ENCODE data around the gene CCDC82. TPM values are rescaled to one million over a fixed set of nuclear protein-coding genes. Genes with fewer than 3 reads are reported as not detected.
A peak's percentile ranks its signal among the peaks of the same experiment; 100 is the strongest.

CCDC82 gene
- total RNA-seq, 8 experiments from 2014 or later = 11.3 to 59.3 (median 36.7) TPM

DNA sequence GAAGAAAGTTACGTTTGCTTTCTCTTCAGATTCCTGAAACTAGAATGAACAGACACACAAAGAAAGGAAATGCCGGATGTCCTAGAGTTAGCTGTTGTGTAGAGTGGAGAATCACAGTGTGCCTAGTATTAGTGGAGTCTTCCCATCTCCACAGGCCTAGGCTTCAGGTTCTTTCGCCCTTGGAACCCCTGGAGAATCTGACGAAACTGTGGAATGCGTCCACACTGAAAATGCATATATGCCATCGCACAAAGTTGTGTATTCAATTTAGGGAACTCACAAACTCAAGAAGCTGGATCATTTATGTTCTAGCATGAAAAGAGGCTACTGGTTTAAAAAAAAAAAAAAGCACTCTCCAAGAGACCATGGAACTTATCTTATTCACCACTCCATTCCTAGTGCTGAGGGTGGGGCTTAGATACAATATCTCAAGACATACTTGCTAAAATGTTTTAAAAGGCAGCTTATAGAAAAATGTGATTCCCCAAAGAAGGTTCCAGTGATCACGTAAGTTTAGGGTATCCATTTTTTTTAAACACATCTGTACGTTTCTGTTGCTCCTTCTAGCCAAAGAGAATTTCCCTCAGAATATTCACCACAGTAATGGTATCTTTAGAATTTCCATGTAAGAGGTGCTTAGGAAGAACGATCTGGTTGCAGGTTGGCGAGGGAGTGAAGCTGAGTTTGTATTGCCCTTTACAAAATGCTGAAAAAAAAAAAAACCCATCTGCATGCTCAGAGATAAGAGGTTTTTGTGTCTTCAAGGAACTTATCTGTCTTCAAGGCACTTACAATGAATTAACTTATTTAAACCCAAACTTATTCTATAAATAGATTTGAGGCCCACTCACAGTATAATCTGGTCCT, 66.7 kb downstream of the CCDC82 start:
- Histone ChIP-seq H3K27ac (no peak overlapping the region), H3K4me1 (replicated peaks in 1 of 2) (peaks cover 3 to 4% of the 10 kb centered on the region in 2 donors), H3K4me3 (no peak overlapping the region)
- in situ Hi-C loops (cut with MboI; ENCODE audit: low pct_unique_long_range_greater_than_20kb in 2 of 9, low sequenced_read_pairs in 9 of 9, unreplicated experiment in 9 of 9) = no loop called here
- WGBS, 10 experiments = 85 to 100% (median 93%) methylated on average over 1 to 10 of the region's 10 CpGs
- ATAC-seq (replicated peaks in 6 of 8) = no peak

DNA sequence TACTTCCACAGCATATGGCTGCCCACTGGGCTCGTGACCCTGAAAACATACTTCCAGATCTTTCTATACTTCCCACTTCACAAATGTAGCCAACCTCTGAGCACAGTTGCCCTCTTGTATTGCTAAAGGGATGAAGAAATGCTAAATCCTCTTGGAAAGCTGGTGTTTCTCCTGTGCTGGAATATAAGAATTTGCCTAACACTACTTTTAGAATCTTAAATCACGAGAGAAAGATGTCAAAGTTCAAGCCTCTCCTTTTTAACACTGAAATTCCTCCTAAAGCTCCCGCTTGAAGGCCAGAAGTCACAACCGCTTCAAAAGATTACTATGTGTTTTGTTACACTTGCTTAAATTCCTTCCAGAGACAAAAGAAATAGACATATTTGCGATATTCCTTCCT, 68.6 kb downstream of the CCDC82 start:
- in situ Hi-C loops (cut with MboI; ENCODE audit: low pct_unique_long_range_greater_than_20kb in 2 of 9, low sequenced_read_pairs in 9 of 9, unreplicated experiment in 9 of 9) = no loop called here
- 88 to 100% (median 96%) methylated on average over 1 to 5 of the region's 5 CpGs for WGBS, 10 experiments

GRCh38 chr11:96319898-96320656, 69.6 kb downstream of the CCDC82 start:
- peak in 1 of 8 experiments; percentile 23 for ATAC-seq (replicated peaks in 6 of 8)
- 40 to 100% (median 94%) methylated on average over 1 to 2 of the region's 2 CpGs; no CpG with 5 or more reads in 1 of the 10 experiments for WGBS, 10 experiments
- H3K4me1 ChIP-seq (replicated peaks in 1 of 2) = peaks cover 0 to 3% of the 10 kb centered on the region in 2 donors
- no peak overlapping the region for H3K4me3 ChIP-seq
- in situ Hi-C loops (cut with MboI; ENCODE audit: low pct_unique_long_range_greater_than_20kb in 2 of 9, low sequenced_read_pairs in 9 of 9, unreplicated experiment in 9 of 9) = no loop called here
- no peak overlapping the region for H3K27ac ChIP-seq

More for the DNA sequence above, 68.6 kb downstream of the CCDC82 start:
- H3K4me1 ChIP-seq (replicated peaks in 1 of 2) = peaks cover 0 to 3% of the 10 kb centered on the region in 2 donors
- no peak overlapping the region for H3K4me3 ChIP-seq
- H3K27ac ChIP-seq = no peak overlapping the region
- no peak for ATAC-seq (replicated peaks in 6 of 8)

- H3K4me1 ChIP-seq (replicated peaks in 1 of 2) = peaks cover 0 to 3% of the 10 kb centered on the region in 2 donors
- in situ Hi-C loops (cut with MboI; ENCODE audit: low pct_unique_long_range_greater_than_20kb in 2 of 9, low sequenced_read_pairs in 9 of 9, unreplicated experiment in 9 of 9) = no loop called here
- H3K4me3 ChIP-seq = no peak overlapping the region
- H3K27ac ChIP-seq = no peak overlapping the region
- 20 to 100% (median 95%) methylated on average over 1 to 3 of the region's 3 CpGs; no CpG with 5 or more reads in 3 of the 10 experiments for WGBS, 10 experiments
- no peak for ATAC-seq (replicated peaks in 6 of 8)
These were observed 70.9 kb downstream of the CCDC82 start for GRCh38 chr11:96318850-96319249.

GRCh38 chr11:96318399-96318798, 71.3 kb downstream of the CCDC82 start:
- ATAC-seq (replicated peaks in 6 of 8) = no peak
- Histone ChIP-seq H3K4me3 (no peak overlapping the region), H3K4me1 (replicated peaks in 1 of 2) (peaks cover 0 to 3% of the 10 kb centered on the region in 2 donors), H3K27ac (no peak overlapping the region)
- 40 to 100% (median 88%) methylated on average over 1 of the region's 1 CpG; no CpG with 5 or more reads in 3 of the 10 experiments for WGBS, 10 experiments
- in situ Hi-C loops (cut with MboI; ENCODE audit: low pct_unique_long_range_greater_than_20kb in 2 of 9, low sequenced_read_pairs in 9 of 9, unreplicated experiment in 9 of 9) = no loop called here

- 80 to 100% (median 91%) methylated on average over 1 to 2 of the region's 2 CpGs; no CpG with 5 or more reads in 3 of the 10 experiments for WGBS, 10 experiments
- Histone ChIP-seq H3K4me1 (replicated peaks in 1 of 2) (peaks cover 0 to 3% of the 10 kb centered on the region in 2 donors), H3K27ac (no peak overlapping the region), H3K4me3 (no peak overlapping the region)
- in situ Hi-C loops (cut with MboI; ENCODE audit: low pct_unique_long_range_greater_than_20kb in 2 of 9, low sequenced_read_pairs in 9 of 9, unreplicated experiment in 9 of 9) = no loop called here
- ATAC-seq (replicated peaks in 6 of 8) = no peak
These were observed 71.7 kb downstream of the CCDC82 start for GRCh38 chr11:96317985-96318384.

GRCh38 chr11:96317571-96317970, 72.1 kb downstream of the CCDC82 start:
- Histone ChIP-seq H3K4me1 (replicated peaks in 1 of 2) (peaks cover 0 to 3% of the 10 kb centered on the region in 2 donors), H3K4me3 (no peak overlapping the region), H3K27ac (no peak overlapping the region)
- no peak for ATAC-seq (replicated peaks in 6 of 8)
- WGBS, 10 experiments = 33 to 92% (median 75%) methylated on average over 1 to 2 of the region's 2 CpGs; no CpG with 5 or more reads in 1 of the 10 experiments
- in situ Hi-C loops (cut with MboI; ENCODE audit: low pct_unique_long_range_greater_than_20kb in 2 of 9, low sequenced_read_pairs in 9 of 9, unreplicated experiment in 9 of 9) = no loop called here

DNA sequence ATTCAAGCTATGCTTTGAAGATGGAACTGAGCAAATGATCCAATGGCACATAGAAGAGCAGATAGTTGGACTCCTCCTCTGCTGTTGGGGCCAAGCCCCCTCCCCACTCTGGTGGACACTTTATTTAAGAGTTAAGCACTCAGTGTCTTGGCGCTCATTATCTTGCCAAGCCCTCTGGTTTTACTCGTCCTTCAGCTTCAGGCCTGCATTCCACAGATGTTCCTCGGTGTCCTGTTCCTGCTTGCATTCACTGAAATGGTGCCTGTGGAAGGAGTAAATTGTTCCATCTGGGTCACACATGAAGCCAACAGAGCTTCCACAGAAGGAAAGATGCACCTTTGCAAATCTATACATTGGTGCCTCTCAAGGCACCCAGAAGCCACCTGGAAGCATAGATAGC, 72.8 kb downstream of the CCDC82 start:
- no peak for ATAC-seq (replicated peaks in 6 of 8)
- 0 to 100% (median 93%) methylated on average over 1 to 3 of the region's 3 CpGs; no CpG with 5 or more reads in 4 of the 10 experiments for WGBS, 10 experiments
- in situ Hi-C loops (cut with MboI; ENCODE audit: low pct_unique_long_range_greater_than_20kb in 2 of 9, low sequenced_read_pairs in 9 of 9, unreplicated experiment in 9 of 9) = no loop called here
- H3K27ac ChIP-seq = no peak overlapping the region
- no peak overlapping the region for H3K4me3 ChIP-seq
- peaks cover 0 to 3% of the 10 kb centered on the region in 2 donors for H3K4me1 ChIP-seq (replicated peaks in 1 of 2)

- 17 to 100% (median 70%) methylated on average over 1 of the region's 1 CpG; no CpG with 5 or more reads in 4 of the 10 experiments for WGBS, 10 experiments
- ATAC-seq (replicated peaks in 6 of 8) = no peak
- Histone ChIP-seq H3K4me1 (replicated peaks in 1 of 2) (no peaks in the 10 kb centered on the region), H3K4me3 (no peak overlapping the region), H3K27ac (no peak overlapping the region)
- in situ Hi-C loops (cut with MboI; ENCODE audit: low pct_unique_long_range_greater_than_20kb in 2 of 9, low sequenced_read_pairs in 9 of 9, unreplicated experiment in 9 of 9) = no loop called here
These were observed 74.2 kb downstream of the CCDC82 start for GRCh38 chr11:96315476-96315875.

GRCh38 chr11:96314326-96315020, 75.2 kb downstream of the CCDC82 start:
- ATAC-seq (replicated peaks in 6 of 8) = peak in 2 of 8 experiments; percentile 43 to 70
- in situ Hi-C loops (cut with MboI; ENCODE audit: low pct_unique_long_range_greater_than_20kb in 2 of 9, low sequenced_read_pairs in 9 of 9, unreplicated experiment in 9 of 9) = no loop called here
- no peak overlapping the region for H3K4me3 ChIP-seq
- H3K4me1 ChIP-seq (replicated peaks in 1 of 2) = peaks cover 0 to 2% of the 10 kb centered on the region in 2 donors
- 21 to 92% (median 76%) methylated on average over 2 to 3 of the region's 4 CpGs; no CpG with 5 or more reads in 1 of the 10 experiments for WGBS, 10 experiments
- no peak overlapping the region for H3K27ac ChIP-seq

GRCh38 chr11:96313163-96313562, 76.5 kb downstream of the CCDC82 start:
- peaks cover 8 to 15% of the 10 kb centered on the region in 2 donors for H3K4me1 ChIP-seq (replicated peaks in 1 of 2)
- in situ Hi-C loops (cut with MboI; ENCODE audit: low pct_unique_long_range_greater_than_20kb in 2 of 9, low sequenced_read_pairs in 9 of 9, unreplicated experiment in 9 of 9) = no loop called here
- no peak overlapping the region for H3K4me3 ChIP-seq
- no peak overlapping the region for H3K27ac ChIP-seq
- ATAC-seq (replicated peaks in 6 of 8) = no peak
- WGBS, 10 experiments = 85 to 100% (median 93%) methylated on average over 1 to 4 of the region's 6 CpGs; no CpG with 5 or more reads in 1 of the 10 experiments

DNA sequence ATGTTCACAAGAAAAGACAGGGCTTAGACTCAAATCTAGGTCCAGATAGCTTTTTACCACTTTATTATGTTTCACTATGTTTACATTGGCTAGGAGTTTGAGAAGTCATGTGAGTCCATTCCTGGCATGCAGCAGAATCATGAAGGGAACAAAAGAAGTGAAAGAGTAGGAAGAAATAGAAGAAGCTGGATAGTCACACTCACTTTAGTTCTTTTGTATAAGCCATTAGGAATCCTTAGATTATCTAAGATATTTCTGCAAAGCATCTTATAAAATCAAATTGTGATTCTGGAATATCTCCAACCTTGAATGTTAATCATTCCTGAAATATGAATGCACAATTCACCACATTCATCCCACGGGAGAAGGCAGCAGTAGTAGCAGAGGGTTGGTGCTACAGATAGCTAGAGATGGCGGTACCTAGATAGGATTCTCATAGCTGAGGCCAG, 78.6 kb downstream of the CCDC82 start:
- no peak overlapping the region for H3K27ac ChIP-seq
- 0 to 100% (median 92%) methylated on average over 1 to 2 of the region's 2 CpGs; no CpG with 5 or more reads in 2 of the 10 experiments for WGBS, 10 experiments
- in situ Hi-C loops (cut with MboI; ENCODE audit: low pct_unique_long_range_greater_than_20kb in 2 of 9, low sequenced_read_pairs in 9 of 9, unreplicated experiment in 9 of 9) = no loop called here
- no peak for ATAC-seq (replicated peaks in 6 of 8)
- peaks cover 21 to 28% of the 10 kb centered on the region in 2 donors for H3K4me1 ChIP-seq (replicated peaks in 1 of 2)
- no peak overlapping the region for H3K4me3 ChIP-seq
